ENCODE data around the gene TPD52L2.
A peak's percentile ranks its signal among the peaks of the same experiment; 100 is the strongest.
"Not testable (repeated sequence)": the region's sequence is repeated elsewhere in the genome, so short reads cannot be mapped to it uniquely, and the experiment has no call there.

The TPD52L2 gene

DNA sequence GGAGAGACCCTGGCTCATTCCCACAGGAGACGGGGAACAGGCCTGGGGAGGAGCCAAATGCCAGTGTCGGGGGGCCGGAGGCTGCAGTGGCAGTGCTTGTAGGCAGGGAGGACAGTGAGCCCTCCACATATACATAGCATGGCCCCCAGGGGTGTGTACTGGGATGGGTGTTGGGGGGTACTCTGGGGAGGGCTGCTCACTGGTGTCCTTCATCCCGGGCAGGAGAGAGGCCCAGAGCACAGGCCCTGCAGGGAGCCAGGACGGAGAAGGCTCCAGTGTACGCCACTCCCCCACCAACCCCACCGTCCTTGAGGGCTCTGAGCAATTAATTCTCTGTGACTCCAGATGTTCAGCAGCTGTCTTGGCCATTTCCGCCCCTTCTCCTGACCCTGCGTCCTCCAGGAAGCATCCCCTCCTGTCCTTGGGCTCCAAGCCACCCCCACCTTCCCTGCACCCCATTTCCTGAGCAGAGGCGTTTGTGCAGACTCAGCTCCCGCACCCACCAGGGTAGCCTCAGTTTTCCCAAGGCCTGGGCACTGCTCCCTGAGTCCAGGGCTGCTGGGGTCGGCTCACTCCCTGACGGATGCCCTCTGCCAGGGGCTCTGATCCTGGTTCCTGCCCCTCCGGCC, 7.2 kb upstream of the TPD52L2 start:
- no peak for DNase-seq

DNA sequence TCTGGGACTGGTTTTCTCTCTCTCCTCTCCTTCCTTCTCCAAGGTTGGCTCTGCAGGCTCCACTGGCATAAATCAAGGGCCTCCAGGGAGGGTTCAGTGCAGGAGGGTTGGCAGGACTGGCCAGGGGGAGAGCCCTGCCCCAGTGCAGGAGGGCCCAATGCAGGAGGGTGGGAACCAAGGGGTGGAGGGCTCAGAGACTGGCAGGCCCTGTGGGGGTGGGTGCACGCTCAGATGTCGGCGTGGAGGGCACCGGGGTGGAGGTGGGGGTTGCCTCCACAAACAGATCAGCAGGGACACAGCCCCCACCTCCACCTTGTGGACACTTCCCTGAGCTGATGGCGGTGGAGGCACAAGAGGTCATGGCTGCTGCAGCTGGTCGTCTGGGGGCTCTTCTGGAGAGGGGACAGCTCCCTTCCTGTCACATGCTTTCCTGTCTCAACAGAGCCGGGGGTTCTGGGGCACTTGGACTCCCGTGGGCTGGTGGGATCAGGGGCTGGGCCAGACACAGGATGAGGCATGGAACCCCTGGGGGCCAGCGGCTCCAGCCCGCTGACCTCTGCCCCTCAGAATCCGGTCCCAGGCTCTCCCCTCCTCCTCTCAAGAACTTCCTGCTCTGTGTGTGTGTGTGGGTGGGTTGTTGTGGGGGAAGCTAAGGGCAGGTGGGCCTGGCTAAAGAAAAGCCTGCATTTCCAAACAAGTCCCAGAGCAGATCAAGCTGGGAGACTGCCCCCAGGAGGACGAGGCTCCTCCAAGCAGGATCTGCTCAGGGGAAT, 6.5 kb upstream of the TPD52L2 start:
- no peak for DNase-seq

DNA sequence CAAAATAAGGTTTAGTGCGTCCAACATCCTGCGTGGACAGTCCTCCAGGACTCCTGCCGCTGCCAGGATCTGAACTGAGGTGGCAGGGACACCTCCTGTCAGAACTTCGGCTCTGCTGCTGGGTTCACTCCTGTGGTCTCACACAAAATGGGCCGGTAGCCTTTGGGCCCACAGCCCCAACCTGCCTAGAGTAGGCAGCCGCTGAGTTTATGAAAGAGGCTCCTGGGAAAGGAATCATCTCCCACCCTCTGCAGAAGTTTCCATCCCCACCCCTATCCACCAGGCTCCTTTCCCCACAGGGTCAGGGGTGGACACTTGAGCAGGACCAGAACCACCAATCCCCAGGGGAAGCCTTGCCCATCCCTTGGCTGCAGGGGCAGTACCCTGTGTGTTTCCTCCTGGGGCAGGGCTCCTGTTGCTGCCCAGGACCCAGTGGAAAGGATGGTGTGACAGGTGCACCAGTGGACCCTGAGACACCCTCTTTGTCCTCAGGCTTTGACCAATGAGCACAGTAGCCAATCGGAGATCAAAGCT, 5.8 kb upstream of the TPD52L2 start:
- DNase-seq, result no peak

DNA sequence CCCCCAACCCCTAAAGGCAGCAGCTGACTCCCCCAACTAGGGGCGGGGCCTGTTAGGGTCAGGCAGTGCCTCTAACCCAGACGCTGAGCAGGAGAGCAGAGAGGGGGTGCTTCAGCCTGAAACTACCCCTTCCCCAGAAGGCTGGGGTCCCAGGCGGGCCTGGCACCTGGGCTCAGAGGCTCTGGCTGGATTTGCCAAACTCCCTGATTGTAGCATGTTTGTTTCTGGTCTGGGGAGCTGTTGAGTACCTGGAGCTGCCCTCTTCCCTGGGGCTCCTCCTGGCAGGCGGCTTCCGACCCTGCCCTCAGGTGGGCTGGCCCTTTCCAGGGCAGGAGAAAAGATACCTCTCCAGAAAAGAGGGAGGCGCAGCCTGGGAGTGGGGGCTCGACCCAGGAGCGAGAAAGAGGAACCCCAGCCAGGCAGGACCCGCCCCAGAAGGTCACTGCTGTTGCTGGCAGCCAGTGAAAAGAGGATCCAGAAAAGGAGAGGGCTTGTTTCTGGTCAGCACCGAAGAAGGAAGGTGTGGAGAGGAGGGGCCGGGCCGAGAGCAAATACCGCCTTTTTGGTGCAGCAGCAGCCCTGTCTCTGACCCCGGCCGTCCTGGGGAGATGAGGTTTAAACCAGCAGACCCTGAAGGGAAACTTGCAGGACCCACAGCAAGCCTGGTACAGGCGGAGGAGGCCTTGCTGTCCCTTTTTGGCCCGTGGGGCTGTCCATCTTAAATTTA, 4.6 kb upstream of the TPD52L2 start:
- DNase-seq, result no peak

DNA sequence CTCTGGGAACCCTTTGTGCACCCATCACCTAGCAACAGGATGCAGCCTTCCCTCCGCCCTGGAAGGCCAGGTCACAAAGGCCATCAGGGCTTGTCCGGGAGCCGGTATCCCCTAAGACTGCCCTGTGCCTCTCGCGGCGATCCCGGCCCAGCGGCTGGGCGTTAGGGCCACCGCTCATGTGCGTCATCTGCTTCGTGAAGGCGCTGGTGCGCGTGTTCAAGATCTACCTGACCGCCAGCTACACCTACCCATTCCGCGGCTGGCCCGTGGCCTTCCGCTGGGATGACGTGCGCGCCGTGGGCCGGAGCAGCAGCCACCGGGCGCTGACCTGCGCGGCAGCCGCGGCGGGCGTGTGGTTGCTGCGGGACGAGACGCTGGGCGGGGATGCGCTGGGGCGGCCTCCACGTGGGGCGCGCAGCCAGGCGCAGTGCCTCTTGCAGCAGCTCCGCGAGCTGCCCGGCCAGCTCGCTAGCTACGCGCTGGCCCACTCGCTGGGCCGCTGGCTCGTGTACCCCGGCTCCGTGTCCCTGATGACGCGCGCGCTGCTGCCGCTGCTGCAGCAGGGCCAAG, 3.6 kb upstream of the TPD52L2 start, which contains the start of gene ABHD16B:
Gene ABHD16B, plus strand, starts transcription at position 134 of the 570 bp plus-strand sequence. Its CDS starts 43 bp downstream, at position 177.
- DNase-seq, result no peak

DNA sequence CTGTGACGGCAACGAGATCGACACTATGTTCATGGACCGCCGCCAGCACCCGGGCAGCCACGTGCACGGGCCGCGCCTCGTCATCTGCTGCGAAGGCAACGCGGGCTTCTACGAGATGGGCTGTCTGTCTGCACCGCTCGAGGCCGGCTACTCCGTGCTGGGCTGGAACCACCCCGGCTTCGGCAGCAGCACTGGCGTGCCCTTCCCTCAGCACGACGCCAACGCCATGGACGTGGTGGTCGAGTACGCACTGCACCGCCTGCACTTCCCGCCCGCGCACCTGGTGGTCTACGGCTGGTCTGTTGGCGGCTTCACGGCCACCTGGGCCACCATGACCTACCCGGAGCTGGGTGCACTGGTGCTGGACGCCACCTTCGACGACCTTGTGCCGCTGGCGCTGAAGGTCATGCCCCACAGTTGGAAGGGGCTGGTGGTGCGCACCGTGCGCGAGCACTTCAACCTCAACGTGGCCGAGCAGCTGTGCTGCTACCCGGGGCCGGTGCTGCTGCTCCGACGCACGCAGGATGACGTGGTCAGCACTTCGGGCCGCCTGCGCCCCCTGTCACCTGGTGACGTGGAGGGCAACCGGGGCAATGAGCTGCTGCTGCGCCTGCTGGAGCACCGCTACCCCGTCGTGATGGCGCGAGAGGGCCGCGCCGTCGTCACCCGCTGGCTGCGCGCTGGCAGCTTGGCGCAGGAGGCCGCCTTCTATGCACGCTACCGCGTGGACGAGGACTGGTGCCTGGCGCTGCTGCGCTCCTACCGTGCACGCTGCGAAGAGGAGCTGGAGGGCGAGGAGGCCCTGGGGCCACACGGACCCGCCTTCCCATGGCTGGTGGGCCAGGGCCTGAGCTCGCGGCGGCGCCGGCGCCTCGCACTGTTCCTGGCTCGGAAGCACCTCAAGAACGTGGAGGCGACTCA, 2.8 kb upstream of the TPD52L2 start:
- no peak for DNase-seq

DNA sequence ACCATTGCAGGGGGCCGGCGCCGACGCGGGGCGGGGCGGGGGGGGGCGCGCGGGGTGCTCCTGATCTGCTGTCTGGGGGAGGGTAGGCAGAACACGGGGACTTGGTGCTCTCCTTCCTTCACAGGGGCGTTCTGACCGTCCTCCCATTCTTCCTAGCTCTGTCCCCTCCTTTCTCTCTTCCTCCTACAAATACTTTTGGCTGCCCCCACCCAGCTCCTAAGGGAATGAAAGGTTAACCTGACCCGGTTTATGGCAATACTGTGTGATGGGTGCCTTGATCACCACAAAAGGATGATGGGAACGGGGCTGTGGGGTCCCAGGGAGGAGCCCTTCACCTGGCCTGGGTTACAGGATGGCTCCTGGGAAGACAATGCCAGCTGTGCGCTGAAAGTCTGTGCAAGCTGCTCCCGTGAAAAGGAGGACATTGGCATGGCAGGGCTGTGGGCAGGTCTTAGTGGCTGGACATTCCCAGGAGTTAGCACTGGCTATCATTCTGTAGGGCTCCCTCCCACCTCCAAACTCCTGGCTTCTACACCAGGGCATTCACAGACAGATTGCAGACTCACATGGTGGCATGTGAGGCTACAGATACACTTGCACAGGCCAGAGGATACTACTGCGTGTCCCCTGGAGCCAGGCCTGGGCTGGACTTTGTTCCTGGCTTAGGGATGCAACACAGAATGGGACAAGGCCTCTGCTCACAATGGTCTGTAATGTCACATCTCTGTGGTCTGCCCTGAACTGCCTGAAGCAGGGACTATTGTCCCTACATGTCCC, 1.9 kb upstream of the TPD52L2 start:
- no peak for DNase-seq

DNA sequence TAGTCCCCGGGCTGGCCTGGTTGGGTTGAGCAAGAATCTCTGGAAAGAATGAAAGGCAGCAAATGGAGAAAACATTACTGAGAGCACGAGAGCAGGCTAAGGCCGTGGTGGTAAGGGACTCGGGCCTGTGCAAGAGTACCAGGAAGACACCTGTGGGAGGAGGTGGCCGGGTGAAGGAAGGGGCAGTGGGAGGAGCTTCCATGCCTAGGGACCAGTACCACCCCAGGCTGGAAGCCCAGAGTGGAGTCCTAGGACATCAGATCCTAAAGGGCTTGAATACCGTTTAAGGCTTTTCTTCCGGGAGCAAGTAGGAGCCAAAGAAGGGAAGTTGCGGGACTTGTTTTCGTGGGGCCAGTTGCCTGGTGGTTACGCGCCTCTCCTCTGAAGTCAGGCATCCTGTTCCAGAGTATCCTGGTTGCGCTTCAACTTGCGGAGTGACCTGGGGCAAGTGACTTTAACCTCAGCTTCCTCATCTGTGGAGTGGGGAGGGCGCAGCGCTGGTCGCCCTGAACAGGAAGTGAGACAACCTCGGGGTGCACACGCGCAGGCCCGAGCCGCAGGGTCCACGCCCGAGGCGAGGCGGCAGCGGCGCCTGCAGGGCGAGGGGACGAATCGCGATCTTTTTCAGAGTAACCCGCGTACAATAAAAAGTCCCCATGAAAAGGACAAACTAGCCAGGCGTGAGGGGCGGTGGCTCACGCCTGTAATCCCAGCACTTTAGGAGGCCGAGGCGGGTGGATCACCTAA, 1.1 kb upstream of the TPD52L2 start:
- DNase-seq, result peak; percentile 69

DNA sequence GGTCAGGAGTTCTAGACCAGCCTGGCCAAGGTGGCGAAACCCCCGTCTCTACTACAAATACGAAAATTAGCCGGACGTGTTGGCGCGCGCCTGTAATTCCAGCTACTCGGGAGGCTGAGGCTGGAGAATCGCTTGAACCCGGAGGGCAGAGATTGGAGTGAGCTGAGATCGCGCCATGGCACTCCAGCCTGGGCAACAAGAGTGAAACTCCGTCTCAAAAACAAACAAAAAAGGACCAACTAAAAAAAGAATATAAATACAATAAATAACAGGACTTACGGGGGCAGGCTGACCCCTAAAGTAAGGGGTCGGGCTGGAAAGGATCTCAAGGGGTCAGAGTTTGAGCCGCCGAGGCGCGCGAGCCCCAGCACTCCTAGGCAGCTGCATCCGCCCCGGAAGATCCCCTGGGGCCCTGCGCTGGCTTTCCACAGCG, 509 bp upstream of the TPD52L2 start:
- no peak for DNase-seq

DNA sequence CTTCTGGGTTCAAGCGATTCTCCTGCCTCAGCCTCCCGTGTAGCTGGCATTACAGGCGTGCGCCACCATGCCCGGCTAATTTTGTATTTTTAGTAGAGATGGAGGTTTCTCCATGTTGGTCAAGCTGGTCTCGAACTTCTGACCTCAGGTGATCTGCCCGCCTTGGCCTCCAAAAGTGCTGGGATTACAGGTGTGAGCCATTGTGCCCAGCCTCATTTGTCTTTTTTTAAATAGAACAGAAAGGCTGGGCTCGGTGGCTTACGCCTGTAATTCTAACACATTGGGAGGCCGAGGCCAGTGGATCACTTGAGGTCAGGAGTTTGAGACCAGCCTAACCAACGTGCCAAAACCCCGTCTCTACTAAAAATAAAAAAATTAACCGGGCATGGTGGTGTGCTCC, 2.0 kb downstream of the TPD52L2 start:
- DNase-seq, result not testable (repeated sequence)

DNA sequence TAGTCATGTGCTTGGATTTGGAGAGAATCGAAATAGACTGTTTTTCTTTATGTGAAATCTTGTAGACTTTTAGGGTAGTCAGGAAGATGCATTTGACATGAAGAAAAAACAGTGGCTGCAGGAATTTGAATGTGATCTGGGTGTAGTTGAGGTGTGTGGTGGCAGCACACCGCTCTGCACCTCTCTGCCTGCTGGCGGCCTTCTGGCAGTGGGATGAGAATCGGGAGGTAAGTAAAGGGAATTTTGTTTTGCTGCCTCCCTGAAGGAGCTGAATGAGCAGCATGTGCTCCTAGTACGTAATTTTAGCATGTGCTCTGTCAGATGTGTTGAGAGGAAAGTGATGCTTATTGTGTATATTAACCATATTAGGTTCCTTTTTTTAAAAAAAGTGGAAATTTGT, 3.2 kb downstream of the TPD52L2 start:
- DNase-seq, result no peak

DNA sequence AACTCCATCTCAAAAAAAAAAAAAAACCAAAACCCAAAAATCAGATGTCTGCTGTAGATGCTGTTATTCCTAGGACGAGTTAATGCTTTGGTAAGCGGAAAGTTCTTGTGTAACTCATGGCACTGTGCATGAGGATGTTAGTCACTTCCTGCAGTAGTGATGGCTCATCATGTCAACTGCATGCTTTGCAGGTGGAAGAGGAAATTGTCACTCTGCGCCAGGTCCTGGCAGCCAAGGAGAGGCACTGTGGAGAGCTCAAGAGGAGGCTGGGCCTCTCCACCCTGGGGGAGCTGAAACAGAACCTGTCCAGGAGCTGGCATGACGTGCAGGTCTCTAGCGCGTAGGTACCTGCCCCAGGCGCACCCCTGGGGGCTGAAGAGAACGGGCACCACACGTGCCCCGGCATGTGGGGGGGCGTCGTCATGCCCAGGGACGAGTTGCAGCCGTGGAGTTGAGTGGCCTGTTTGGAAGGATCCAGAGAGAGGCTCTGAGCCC, 8.5 kb downstream of the TPD52L2 start:
- no peak for DNase-seq

DNA sequence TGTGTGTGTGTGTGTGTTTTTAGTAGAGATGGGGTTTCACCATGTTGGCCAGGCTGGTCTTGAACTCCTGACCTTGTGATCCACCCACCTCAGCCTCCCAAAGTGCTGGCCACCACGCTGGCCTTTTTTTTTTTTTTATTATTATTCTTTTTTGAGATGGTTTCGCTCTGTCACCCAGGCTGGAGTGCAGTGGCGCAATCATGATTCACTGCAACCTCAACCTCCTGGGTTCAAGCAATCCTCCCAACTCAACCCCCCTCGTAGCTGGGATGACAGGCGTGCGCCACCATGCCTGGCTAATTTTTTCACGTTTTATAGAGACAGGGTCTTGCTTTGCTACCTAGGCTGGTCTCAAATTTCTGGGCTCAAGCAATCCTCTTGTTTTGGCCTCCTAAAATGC, 9.2 kb downstream of the TPD52L2 start:
- DNase-seq, result not testable (repeated sequence)

DNA sequence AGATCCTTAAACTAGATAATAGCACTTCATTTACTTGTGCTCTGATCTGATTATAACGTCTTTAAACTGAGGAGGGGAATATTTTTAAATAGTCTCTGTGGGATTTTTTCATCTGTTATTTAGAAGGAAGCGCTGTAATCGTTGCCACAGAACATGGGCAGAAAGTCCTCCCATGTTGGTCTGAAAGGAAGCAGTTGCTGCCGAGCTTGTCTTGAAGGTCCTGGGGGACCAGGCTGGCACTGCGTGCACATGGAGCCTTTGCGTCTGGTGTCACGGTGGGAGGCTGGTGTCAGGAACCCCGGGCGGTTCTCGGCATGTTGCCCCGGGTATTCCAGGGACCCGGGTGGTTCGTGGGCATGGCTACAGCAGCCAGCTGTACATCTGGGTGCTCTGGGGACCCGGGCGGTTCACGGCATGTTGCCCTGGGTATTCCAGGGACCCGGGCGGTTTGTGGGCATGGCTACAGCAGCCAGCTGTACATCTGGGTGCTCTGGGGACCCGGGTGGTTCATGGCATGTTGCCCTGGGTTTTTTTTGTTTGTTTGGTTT, 11.5 kb downstream of the TPD52L2 start:
- no peak for DNase-seq

DNA sequence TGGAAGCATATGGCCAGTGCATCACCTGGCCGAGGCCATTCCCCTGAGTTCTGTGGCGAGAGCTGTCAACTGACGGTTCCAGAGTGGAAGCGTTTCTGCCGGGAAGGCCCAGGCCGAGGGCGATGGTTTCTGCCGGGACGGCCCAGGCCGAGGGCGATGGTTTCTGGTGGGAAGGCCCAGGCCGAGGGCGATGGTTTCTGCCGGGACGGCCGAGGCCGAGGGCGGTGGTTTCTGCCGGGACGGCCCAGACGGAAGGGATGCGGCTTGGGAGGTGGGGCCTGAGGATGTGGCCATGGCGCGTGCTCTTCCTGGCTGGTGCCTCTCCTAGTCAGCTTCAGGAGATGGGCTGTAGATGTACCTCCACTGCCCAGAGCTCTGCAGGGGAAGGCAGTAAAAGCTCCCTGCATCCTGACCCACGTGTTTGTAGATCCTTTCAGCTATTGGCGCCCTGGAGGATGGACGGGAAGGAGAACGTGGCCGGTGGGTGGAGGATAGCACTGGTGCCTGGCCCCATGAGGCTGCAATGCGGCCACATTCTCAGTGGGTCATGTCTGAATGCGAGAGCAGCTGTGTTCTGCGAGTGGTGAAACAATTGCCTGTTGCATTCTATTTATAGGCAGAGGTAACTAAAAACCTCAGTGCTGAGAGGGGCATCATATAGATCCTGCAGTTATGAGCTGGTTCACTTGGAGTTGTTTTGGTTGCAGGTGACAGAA, 12.8 kb downstream of the TPD52L2 start:
- no peak for DNase-seq

DNA sequence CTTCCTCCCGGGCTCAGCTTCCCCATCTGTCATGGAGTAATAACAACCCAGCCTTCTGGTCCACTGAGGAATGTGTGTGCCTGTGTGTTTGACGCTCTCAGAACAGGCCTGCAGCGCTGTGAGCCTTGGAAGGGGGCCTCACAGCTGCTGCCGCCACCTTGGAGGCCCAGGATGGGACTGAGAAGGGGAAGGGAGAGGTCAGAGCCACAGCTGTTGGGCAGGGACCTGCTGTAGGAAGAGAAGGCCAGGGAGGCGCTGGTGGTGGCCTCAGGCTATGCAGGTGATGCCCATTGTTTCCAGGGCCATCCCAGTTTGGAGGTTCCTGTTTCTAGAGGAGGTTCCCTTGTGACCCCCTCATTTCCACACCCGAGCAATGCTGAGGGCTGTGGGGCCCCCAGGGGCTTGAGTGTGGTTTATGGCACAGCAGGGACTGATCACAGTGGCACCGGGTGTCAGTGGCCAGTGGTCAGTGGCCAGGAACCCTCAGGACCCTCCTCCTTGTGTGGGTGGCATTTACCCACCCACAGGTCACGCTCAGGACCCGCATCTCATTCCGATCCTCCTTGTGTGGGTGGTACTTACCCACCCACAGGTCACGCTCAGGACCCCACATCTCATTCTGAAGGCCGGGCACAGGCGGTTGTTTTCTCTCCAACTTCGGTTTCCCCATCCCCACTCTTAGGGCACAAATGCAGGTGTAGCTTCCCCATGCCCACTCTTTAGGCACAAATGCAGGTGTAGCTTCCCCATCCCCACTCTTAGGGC, 14.0 kb downstream of the TPD52L2 start:
- DNase-seq, result no peak

DNA sequence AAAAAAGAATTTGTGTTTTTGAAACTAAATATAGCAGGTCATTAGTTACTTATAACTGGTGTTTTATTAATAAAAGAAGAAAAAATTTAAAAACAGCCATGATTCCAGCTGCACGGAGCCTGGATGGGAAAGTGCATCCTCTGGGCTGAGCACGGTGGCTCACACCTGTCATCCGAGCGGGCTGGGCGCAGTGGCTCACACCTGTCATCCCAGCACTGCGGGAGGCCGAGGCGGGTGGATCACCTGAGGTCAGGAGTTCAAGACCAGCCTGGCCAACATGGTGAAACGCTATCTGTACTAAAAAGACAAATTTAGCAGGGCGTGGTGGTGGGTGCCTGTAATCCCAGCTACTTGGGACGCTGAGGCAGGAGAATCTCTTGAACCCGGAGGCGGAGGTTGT, 15.8 kb downstream of the TPD52L2 start:
- not testable (repeated sequence) for DNase-seq

DNA sequence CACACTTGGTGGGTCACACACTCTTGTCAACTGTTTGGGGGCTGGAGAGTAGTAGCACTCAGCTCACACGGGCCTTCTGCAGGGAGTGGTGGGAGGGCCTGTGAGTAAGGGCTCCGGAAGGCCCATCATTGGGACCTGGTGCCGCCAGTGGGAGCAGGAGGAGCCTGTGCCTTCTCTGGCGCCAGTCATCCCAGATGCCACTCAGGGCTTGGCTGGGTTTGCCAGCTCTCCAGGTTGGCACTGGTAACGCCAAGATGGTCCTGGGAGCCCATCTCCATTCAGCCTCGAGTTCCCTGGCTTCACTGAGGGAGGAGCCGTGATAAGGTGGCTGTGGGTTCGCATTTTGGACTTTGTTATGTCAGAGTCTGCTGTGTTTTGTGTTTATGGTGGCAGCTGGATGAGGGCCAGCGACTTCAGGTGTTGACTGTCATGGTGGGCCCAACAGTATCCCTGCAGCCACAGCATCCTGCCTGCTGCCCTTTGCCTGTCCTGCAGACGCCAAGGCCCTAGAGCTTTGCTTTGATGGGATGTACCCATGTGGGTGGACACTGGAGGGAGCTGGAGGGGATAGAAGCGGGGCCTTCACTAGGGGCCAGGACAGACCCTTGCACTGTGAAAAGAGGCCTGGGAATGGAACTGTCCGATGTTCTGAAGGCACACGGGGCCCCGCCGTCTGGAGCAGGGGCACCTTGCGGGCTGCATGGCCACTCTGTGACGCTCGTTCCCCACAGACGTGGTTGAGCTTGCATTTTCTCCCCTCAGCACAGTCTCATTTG, 16.6 kb downstream of the TPD52L2 start:
- DNase-seq, result no peak
